HG02981 (cell line): ENCODE measurements around the gene ANKRD42.
"Not testable (repeated sequence)": the region's sequence is repeated elsewhere in the genome, so short reads cannot be mapped to it uniquely, and the experiment has no call there.

Experiments
- ATAC-seq: cut with Tn5 transposase; IDR thresholded peaks from one replicate; pipeline ENCODE4 v1.9.1; 2021; ENCODE audit warnings: mild to moderate bottlenecking, moderate library complexity; ENCODE audit not compliant: unreplicated experiment

The ANKRD42 gene

GRCh38 chr11:83172551-83172950 lies 21.0 kb upstream of the ANKRD42 start:
- no peak for ATAC-seq

DNA sequence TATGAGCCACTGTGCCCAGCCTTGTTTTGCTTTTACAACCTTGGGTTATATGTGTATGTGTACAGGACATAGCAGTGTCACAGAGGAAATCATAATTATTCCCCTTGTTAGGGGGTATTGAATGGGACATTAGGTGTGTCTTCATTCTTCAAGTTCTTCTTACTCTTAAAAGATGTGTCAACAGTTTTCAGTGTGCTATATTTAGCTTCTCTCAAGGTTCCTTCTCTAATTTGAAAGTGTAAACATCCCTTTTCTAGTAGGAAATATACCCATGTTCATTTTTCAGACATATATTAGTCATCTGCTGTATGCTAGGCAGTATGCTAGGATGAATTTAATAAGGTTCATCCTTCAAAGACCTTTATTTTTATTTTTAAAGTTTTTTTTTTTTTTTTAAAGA lies 19.5 kb upstream of the ANKRD42 start:
- ATAC-seq, result no peak

DNA sequence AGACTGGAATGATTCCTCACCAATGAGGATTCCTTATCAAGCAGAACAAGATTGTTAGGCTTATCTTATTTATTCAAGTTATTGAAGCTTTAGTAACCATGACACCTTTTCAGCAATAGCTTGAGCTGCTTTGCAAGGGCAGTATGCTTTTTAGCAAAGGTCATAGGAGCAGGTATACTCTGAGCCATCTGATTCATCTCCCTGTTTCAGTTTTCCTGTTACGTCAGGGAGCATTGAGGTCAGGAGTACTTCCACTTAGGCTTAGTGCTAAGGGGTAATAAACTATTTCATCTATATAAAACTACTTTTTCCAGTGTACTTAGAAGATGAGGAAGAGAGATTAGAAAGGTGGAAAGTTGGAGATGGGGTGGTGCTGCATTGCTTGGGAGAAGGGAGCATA lies 17.7 kb upstream of the ANKRD42 start:
- ATAC-seq, result no peak

- no peak for ATAC-seq
These were observed 11.7 kb upstream of the ANKRD42 start for GRCh38 chr11:83181815-83182214.

DNA sequence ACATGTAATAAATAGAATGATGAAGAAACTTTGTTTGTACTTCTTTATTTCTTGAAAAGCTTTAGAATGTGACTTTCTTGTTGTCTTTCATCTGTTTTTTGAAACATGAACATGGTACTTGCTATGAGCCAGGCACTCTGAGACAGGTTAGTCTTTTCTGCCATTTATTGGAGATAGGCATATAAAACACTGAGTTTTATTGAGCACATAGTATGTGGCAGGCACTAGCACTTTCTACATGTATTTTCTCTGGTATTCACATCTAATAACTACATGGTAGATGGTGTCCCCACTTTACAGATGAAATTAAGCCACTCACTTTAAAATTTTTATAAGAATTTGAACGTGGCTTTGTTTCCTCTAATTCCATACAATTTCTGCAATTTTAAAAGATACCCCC lies 7.7 kb upstream of the ANKRD42 start:
- no peak for ATAC-seq

DNA sequence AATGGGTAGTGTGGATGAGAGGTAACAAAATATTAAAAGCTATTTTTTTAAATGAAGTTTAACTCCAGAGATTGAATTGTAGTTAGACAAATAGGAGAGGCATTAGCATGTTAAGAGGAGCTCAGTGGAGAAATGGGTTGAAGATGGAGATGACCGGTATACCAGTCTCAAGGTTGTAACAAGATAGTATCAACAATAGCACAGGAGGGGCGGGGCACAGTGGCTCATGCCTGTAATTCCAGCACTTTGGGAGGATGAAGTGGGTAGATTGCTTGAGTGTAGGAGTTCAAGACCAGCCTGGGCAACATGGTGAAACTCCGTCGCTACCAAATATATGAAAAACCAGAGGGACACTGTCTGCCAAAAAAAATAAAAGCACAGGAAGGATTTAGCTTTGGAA lies 6.0 kb upstream of the ANKRD42 start:
- no peak for ATAC-seq

DNA sequence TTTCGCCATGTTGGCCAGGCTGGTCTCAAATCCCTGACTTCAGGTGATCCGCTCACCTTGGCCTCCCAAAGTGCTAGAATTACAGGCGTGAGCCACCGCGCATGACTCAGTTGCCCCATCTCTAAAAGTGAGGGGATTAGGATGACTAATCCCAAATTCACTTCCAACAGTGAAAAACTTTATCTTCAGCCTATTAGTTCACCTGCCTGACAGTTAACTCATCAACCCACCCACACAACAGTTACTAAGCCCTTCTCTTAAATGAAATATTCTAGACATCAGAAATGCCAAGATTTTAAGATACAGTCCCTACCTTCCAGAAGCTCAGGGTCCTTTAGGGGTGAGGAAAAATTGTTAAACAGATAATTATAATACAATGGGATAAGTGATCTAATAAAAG lies 2.0 kb upstream of the ANKRD42 start:
- ATAC-seq, result no peak

- ATAC-seq, result no peak
These were observed 1.5 kb upstream of the ANKRD42 start for GRCh38 chr11:83191986-83192385.

GRCh38 chr11:83192606-83193245 lies 786 bp upstream of the ANKRD42 start:
- no peak for ATAC-seq

DNA sequence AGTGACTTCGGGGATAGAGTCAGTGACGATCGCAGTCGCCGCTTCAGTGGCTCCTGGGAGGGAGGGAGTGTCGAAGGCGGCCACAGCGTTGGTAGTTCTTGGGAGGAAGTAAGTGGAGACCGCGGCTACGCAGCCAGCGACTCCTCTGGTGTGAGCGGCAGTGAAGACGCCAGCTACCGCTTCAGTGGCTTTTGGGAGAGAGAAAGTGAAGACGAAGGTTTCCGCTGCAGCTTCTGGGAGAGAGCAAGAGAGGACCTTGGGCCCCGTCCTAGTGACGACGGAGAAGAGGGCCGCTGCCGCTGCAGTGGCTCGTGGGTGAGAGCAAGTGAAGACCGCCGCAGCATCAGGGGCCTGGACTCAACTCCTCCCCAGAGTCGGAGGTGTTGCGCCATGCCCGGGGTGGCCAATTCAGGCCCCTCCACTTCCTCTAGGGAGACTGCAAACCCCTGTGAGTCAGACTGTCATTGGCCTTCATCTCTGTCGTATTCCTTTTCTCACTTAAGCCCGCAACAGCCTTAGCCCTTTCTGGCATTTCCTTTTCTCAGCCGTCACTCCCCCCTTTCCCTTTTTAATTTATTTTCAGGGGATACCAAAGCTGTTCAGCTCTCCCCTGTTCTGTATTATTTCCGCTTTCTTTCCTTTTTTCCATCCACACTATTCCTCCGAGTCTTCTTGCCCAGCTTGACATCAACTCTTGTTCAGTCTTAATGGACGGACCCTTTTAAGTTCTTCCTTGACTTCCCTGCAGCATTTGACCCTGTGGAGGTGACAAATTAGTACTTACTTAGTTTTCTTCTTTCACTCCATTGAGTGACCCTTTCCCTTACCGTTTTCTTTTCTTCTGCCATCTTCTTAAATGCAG lies 1.0 kb downstream of the ANKRD42 start:
- peak; percentile 43 for ATAC-seq

DNA sequence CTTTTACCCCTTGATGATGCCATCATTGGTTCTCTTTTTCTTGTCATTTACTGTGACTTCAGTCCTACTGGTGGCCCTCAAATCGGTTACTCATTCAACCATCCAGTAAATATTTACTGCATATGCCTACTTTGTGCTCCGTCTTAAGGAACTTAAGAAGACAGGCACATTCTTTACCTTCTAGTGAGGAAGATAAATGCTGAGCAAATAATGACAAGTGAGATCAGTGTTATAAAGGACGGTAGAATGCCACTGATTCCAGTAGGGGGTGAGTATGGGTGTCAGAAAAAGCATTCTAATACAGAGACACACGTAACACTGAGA lies 1.6 kb downstream of the ANKRD42 start:
- no peak for ATAC-seq

DNA sequence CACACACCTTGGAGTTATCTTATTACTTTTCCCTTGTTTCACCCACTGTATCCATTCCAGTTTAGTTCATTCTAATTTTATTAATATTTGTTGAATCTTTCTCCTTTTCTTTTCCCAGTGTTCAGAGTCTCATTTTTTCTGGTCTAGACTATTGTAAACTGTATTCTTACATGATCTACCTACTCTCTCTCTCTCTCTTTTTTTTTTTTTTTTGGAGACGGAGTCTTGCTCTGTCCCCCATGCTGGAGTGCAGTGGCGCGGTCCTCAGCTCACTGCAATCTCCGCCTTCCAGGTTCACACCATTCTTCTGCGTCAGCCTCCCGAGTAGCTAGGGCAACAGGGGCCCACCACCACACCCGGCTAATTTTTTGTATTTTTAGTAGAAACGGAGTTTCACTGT lies 2.1 kb downstream of the ANKRD42 start:
- no peak for ATAC-seq

DNA sequence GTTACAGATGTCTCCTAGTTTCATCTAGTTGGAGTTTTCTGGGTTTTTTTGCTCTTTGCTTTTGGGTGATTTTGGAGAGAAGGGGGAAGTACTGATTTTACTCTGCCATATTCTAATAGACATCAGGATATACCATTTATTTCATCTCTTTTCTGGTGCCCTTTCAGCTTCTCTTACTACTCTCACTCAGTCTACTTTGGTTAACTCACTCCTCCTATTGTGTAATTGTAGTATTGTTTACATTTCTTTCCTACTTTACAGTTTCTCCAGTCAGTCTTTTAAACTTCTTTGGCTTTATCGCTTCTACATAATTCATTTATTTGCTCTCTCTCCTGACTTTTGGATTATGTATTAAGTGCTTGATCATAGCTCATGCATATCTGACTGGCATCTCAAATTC lies 6.5 kb downstream of the ANKRD42 start:
- no peak for ATAC-seq

GRCh38 chr11:83205608-83206185 lies 12.2 kb downstream of the ANKRD42 start:
- no peak for ATAC-seq

GRCh38 chr11:83206221-83206620 lies 12.7 kb downstream of the ANKRD42 start:
- ATAC-seq, result no peak

DNA sequence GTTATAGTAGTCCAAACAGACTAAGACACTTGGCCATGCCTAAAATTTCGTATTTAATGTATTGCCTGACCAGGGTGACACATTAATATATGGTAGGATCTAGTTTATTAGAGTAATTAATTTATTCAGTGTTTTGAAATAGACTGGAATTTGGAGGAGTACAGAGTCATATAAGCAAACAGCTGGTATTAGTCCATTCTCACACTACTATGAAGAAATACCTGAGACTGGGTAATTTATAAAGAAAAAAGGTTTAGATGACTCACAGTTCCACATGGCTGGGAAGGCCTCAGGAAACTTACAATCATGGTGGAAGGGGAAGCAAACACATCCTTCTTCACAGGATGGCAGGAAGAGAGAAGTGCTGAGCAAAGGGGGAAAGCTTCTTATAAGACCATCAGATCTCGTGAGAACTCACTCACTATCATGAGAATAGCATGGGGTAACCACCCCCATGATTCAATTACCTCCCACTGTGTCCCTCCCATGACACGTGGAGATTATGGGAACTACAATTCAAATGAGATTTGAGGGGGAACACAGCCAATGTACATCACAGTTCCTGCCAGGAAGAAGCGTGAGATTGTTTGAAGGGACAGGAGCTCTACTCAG lies 13.4 kb downstream of the ANKRD42 start:
- not testable (repeated sequence) for ATAC-seq

DNA sequence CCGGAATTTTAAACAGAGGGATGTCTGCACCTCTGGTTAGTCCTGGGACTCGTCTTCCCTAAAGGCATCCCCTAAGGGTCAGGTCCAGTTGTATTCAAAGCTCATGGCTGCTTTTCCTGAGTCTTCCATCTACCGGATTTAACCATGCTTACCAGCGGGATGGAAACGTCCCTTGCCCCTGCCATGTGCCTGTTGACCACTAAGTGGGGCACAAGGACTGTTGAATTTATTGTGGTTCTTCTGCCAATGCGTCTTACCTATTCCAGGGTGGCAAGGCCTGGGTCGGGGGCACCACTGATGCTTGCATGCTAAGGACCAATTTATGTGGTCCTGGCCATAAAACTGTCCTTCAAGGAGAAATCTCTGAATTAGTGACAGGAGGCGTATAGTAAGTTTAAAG lies 25.6 kb downstream of the ANKRD42 start:
- no peak for ATAC-seq

- no peak for ATAC-seq
These were observed 26.7 kb downstream of the ANKRD42 start for GRCh38 chr11:83220260-83220659.

- ATAC-seq, result no peak
These were observed 28.2 kb downstream of the ANKRD42 start for GRCh38 chr11:83221694-83222093.

DNA sequence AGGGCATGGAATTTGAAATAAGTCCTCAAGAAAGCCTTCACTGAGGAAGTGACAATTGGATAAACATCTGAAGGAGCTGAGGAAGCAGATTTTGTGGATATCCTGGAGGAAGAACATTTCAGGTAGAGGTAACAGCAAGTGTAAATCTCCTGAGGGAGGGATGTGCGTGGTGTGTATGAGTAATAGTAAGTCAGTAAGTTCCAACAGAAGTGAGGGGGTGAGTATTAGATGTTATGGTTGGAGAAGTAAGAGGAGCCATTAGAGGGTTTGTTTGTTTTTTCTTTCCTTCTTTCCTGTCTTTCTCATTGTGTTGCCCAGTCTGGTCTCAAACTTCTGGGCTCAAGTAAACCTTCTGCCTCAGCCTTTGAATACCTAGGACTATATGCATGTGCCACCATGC lies 29.0 kb downstream of the ANKRD42 start:
- no peak for ATAC-seq

DNA sequence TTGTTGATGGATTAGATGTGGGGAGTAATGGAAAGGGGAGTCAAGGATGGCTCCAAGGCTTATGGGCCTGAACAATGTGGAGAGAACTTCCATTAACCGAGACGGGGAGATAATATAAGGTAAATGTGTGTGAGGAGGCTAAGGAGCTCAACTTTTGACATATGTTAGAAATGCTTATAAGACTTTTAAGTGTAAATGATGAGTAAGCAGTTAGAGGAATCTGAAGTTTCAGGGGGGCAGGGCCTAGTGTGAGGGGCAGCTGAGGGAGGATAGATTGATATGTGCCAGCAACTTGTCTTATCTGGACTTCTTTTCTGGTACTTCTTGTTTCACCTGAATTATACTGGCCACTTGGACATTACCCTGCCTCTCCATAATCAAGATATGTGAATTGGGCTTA lies 29.9 kb downstream of the ANKRD42 start:
- ATAC-seq, result no peak

DNA sequence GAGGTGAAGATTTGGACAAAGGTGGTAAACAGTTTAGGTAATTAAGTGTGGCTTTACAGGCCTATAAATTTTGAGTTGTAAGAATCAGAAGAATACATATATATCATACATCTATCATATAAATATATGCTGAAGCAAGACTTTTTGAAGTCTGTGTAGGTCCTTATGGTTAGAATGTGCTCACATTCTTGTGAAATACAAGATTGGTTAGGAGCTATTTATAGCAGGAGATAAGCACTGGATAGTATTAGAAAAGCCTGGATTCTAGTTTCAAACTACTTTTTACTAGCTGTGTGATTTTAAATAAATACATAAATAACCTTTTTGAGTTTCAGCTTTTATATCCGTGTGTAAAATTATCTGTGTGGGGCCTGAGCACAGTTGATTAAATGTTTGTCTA lies 42.3 kb downstream of the ANKRD42 start:
- ATAC-seq, result no peak
